GM21447 (cell line): ENCODE measurements around the gene MDC1.
A peak's percentile ranks its signal among the peaks of the same experiment; 100 is the strongest.
"Not testable (repeated sequence)": the region's sequence is repeated elsewhere in the genome, so short reads cannot be mapped to it uniquely, and the experiment has no call there.

Experiments used
- ATAC-seq: cut with Tn5 transposase; IDR thresholded peaks from one replicate; pipeline ENCODE4 v1.9.1; 2021; ENCODE audit not compliant: unreplicated experiment

MDC1 gene

GRCh38 chr6:30724906-30725667 lies 8.0 kb upstream of the MDC1 start:
- ATAC-seq: no peak

DNA sequence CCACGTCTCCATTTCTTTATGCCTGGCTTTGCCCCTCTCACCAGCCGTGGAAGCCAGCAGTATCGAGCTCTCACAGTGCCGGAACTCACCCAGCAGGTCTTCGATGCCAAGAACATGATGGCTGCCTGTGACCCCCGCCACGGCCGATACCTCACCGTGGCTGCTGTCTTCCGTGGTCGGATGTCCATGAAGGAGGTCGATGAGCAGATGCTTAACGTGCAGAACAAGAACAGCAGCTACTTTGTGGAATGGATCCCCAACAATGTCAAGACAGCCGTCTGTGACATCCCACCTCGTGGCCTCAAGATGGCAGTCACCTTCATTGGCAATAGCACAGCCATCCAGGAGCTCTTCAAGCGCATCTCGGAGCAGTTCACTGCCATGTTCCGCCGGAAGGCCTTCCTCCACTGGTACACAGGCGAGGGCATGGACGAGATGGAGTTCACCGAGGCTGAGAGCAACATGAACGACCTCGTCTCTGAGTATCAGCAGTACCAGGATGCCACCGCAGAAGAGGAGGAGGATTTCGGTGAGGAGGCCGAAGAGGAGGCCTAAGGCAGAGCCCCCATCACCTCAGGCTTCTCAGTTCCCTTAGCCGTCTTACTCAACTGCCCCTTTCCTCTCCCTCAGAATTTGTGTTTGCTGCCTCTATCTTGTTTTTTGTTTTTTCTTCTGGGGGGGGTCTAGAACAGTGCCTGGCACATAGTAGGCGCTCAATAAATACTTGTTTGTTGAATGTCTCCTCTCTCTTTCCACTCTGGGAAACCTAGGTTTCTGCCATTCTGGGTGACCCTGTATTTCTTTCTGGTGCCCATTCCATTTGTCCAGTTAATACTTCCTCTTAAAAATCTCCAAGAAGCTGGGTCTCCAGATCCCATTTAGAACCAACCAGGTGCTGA lies 7.0 kb upstream of the MDC1 start:
- ATAC-seq: not testable (repeated sequence)

DNA sequence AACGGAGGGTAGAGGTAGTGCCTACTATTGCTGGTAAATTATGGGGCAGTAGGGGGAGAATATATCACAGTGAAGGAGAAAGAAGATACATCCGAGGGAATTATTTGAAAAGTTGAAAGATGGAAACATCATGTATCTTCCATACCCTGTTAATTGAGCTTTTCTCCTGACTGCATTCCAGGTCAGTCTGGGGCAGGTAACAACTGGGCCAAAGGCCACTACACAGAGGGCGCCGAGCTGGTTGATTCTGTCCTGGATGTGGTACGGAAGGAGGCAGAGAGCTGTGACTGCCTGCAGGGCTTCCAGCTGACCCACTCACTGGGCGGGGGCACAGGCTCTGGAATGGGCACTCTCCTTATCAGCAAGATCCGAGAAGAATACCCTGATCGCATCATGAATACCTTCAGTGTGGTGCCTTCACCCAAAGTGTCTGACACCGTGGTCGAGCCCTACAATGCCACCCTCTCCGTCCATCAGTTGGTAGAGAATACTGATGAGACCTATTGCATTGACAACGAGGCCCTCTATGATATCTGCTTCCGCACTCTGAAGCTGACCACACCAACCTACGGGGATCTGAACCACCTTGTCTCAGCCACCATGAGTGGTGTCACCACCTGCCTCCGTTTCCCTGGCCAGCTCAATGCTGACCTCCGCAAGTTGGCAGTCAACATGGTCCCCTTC lies 6.2 kb upstream of the MDC1 start:
- not testable (repeated sequence) for ATAC-seq

GRCh38 chr6:30722280-30723112 lies 5.4 kb upstream of the MDC1 start:
- ATAC-seq: no peak

DNA sequence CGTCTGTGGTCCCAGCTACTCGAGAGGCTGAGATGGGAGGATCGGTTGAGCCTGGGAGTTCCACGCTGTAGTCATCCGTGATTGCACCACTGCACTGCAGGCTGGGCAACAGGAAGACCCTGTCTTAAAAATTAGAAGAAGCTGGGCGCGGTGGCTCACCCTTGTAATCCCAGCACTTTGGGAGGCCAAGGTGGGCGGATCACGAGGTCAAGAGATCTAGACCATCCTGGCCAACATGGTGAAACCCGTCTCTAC lies 4.9 kb upstream of the MDC1 start:
- ATAC-seq: not testable (repeated sequence)

- no peak for ATAC-seq
Observed at GRCh38 chr6:30721198-30722024, 4.3 kb upstream of the MDC1 start.

GRCh38 chr6:30720738-30721197 lies 3.7 kb upstream of the MDC1 start:
- ATAC-seq: no peak

- peak; percentile 40 for ATAC-seq
Observed at GRCh38 chr6:30719791-30720737, 3.0 kb upstream of the MDC1 start, which contains the start of gene TUBB. Gene TUBB, plus strand, starts transcription at chr6:30720352. Its CDS starts 155 bp downstream, at chr6:30720507.

DNA sequence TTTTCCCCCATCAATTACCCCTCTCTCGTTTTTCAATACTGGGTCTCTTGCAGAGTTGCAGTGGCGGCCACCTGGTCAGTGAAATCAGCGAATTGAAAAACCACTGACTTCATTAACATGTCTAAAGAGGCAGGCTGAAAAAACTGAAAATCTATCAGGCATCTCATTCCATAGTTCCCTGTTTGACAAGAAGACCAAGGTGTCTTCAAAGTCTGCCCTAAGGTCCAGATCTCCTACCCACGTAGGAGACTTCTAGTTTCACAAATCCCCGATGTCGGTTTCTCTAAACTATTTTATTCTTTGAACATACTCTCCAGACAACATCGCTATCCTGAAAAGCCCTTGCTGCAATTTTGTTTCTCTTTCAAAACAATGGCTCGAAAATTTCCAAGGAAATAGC lies 2.3 kb upstream of the MDC1 start:
- ATAC-seq: no peak

DNA sequence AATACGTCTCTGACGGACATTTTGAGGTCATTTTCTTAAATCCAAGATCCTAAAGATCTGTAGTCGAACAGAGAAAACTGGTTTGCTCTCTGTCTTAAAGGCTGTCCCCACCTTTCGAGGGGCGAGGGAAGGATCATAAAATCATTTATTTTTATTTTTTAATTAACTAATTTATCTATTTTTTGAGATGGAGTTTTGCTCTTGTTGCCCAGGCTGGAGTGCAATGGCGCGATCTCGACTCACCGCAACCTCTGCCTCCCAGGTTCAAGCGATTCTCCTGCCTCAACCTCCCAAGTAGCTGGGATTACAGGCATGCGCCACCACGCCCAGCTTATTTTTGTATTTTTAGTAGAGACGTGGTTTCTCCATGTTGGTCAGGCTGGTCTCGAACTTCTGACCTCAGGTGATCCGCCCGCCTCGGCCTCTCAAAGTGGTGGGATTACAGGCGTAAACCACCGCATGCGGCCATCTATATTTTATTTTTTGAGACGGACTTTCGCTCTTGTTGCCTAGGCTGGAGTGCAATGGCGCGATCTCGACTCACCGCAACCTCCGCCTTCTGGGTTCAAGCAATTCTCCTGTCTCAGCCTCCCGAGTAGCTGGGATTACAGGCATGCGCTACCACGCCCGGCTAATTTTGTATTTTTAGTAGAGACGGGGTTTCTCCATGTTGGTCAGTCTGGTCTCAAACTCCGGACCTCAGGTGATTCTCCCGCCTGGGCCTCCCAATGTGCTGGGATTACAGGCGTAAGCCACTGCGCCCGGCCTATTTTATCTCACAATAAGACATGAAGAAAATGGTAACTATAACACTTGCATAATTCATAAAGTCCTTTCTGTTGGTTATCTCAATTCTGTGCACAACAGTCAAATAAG lies 1.0 kb upstream of the MDC1 start:
- ATAC-seq: not testable (repeated sequence)

- ATAC-seq: no peak
Observed at GRCh38 chr6:30716879-30717128, 277 bp downstream of the MDC1 start.

DNA sequence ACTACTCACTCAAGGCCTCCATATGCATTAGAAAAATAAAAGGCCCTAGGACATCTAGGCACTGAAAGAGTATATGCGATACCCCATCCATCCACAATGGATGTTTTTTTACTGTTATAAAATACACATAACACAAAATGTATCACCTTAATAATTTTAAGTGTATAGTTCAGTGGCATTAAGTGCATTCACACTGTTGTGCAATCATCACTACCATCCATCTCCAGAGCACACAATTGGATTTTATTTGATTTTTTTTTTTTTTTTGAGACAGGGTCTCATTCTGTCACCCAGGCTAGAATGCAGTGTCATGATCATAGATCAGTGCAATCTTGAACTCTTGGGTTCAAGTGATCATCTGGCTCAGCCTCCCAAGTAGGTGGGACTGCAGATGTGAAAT lies 2.8 kb downstream of the MDC1 start:
- no peak for ATAC-seq

DNA sequence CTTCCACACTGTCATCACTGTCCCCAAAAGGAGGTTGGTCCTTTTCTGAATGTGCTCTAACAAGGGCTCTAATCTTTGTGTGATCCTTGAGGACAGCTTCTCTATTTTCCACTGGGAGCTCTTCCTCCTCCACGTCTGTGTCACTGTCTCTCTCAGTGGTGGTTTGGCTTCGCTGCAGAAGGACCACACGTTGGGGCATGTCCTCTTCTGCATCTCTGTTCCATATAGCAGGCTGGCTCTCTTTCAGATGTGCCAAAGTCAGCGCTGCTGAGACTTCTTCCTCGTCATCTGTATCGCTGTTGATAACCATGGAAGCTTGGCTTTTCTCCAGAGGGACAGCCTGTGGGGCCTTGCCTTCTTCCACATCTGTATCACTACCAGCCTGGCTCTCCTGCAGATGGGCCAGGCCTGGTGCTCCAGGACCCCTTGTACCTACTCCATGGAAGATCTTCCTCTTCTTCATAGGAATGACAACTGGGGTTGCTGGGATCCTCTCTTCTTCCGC lies 4.6 kb downstream of the MDC1 start:
- no peak for ATAC-seq

- ATAC-seq: no peak
Observed at GRCh38 chr6:30711758-30712380, 5.2 kb downstream of the MDC1 start.

DNA sequence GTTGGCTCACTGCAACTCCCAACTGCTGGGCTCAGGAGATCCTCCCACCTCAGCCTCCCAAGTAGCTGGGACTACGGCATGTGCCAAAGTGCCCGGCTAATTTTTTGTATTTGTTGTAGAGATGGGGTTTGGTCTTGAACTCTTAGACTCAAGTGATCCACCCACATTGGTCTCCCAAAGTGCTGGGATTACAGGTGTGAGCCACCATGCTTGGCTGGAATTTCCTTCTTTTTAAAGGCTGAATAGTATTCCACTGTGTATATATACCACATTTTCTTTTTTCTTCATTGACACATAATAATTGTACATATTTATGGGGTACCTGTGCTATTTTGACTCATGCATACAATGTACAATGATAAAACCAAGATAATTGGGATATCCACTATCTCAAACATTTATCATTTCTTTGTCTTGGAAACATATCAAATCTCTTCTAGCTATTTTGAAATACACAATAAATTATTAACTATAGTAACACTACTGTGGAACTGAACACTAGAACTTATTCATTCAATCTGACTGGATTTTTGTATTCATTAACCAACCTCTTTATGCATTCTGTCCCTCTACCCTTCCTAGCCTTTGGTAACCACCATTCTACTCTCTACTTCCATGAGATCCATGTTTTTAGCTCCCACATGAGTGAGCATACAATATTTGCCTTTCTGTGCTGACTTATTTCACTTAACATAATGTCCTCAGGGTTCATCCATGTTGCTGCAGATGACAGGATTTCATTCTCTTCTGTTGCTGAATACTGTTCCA lies 7.8 kb downstream of the MDC1 start:
- no peak for ATAC-seq

DNA sequence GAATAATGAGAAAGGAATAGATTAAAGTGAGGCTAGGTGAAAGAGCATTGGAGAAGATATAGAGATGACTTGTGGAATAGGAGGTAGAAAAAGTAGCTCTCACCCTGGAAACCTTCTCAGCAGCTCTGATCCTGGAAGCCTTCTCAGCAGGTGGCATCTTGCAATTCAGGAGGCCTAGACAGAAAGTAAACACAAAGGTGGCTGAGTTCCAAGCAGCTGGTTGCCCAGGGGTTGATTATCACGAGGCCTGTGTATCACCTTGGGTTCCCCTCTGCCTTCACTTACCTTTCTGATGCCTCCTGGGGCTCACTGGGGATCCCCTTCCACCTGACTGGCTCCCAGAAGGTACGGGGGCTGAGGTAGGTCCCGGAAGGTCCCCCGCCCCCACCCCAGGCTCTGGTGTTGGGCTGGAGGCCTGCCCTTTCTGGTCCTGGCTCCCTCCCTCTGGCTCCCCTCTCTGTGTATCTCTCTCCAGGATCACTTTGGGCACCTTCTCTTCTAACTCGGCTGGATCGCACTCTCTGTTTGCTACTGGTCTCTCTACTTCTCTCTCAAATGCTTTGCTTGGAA lies 9.7 kb downstream of the MDC1 start:
- ATAC-seq: no peak
